H1 (cell line): ENCODE measurements around the gene PDHX. TPM values are rescaled to one million over a fixed set of nuclear protein-coding genes. Genes with fewer than 3 reads are reported as not detected.
A peak's percentile ranks its signal among the peaks of the same experiment; 100 is the strongest.

ENCODE experiments used
- CTCF ChIA-PET: fragments of 300-600 bp; sonication (Branson Sonifier 250); formaldehyde crosslinking; loops from one replicate; lab custom pipeline; 2021; ENCODE audit not compliant: partially characterized antibody; lab: Charles Lee
- POLR2A ChIA-PET: fragments of 300-600 bp; sonication (Branson Sonifier 250); formaldehyde crosslinking; loops from one replicate; lab custom pipeline; 2021; ENCODE audit warnings: inconsistent platforms; ENCODE audit not compliant: partially characterized antibody; lab: Charles Lee
- DNase-seq, 2 experiments: peaks; one replicate each; pipeline versions ENCODE4 v3.0.0 to v3.0.0-alpha.2; 2010 to 2022; ENCODE audit warnings: low spot score in 2 of 2, low read depth in 1 of 2, mixed read lengths in 1 of 2
- FAIRE-seq: peaks from 2 replicates; lab custom pipeline; 2011; peaks lifted over from hg19 to GRCh38; lab: Jason Lieb, UNC
- H2AFZ ChIP-seq: 2 replicates; pipeline ENCODE4 v1.8.1; 2012; ENCODE audit warnings: low read length, inconsistent platforms
- H2AK5ac ChIP-seq: 2 replicates; pipeline ENCODE4 v1.6.1; 2013; ENCODE audit warnings: low read depth, low read length
- H2BK120ac ChIP-seq: replicated peaks from 2 replicates; pipeline ENCODE3; 2013; ENCODE audit warnings: low read depth, low read length, inconsistent platforms
- H2BK12ac ChIP-seq: 2 replicates; pipeline ENCODE4 v1.6.1; 2013; ENCODE audit warnings: low read depth, low read length
- H2BK15ac ChIP-seq: 2 replicates; pipeline ENCODE4 v1.6.1; 2013; ENCODE audit warnings: low read length
- H2BK20ac ChIP-seq: 2 replicates; pipeline ENCODE4 v1.6.1; 2013; ENCODE audit warnings: low read length
- H2BK5ac ChIP-seq: 2 replicates; pipeline ENCODE4 v1.6.1; 2013; ENCODE audit warnings: low read depth, low read length
- H3K14ac ChIP-seq: 2 replicates; pipeline ENCODE4 v1.6.1; 2013; ENCODE audit warnings: inconsistent platforms; ENCODE audit not compliant: insufficient read length
- H3K18ac ChIP-seq: 2 replicates; pipeline ENCODE4 v1.6.1; 2013; ENCODE audit warnings: low read length; ENCODE audit errors: extremely low read depth
- H3K23ac ChIP-seq: 2 replicates; pipeline ENCODE4 v1.6.1; 2013; ENCODE audit warnings: inconsistent platforms; ENCODE audit not compliant: insufficient read length
- H3K23me2 ChIP-seq: 2 replicates; pipeline ENCODE4 v1.6.1; 2013; ENCODE audit warnings: low read depth, low read length
- H3K27ac ChIP-seq: 2 replicates; pipeline ENCODE4 v1.6.1; 2011; ENCODE audit warnings: low read depth, low read length, inconsistent platforms
- H3K27me3 ChIP-seq, 4 experiments: replicated peaks in 1 of 4; 1 replicate in 1 of 4; 2 replicates in 3 of 4; pipeline versions ENCODE4 v1.6.1 to v1.8.1; 2011 to 2013; ENCODE audit warnings: low read length in 3 of 4, mild to moderate bottlenecking in 3 of 4, inconsistent platforms in 2 of 4, mixed read lengths in 2 of 4, moderate library complexity in 1 of 4; ENCODE audit not compliant: control insufficient read depth in 3 of 4, insufficient read depth in 3 of 4; ENCODE audit errors: extremely low read depth in 1 of 4
- H3K36me3 ChIP-seq, 4 experiments: 2 replicates each; pipeline versions ENCODE4 v1.6.1 to v1.8.1; 2011 to 2013; ENCODE audit warnings: mild to moderate bottlenecking in 4 of 4, low read length in 3 of 4, moderate library complexity in 2 of 4, control low read depth in 1 of 4, inconsistent platforms in 1 of 4; ENCODE audit not compliant: insufficient read depth in 4 of 4, control insufficient read depth in 2 of 4
- H3K4ac ChIP-seq: replicated peaks from 2 replicates; pipeline ENCODE3; 2013; ENCODE audit warnings: low read length, low read depth, mixed read lengths, inconsistent platforms; ENCODE audit not compliant: insufficient read length
- H3K4me1 ChIP-seq, 4 experiments: replicated peaks in 1 of 4; 1 replicate in 1 of 4; 2 replicates in 3 of 4; pipeline versions ENCODE4 v1.6.1 to v1.8.1; 2011 to 2013; ENCODE audit warnings: low read length in 3 of 4, inconsistent platforms in 2 of 4, mixed read lengths in 1 of 4; ENCODE audit not compliant: insufficient read depth in 4 of 4, control insufficient read depth in 3 of 4
- H3K4me2 ChIP-seq, 2 experiments: 2 replicates each; pipeline versions ENCODE4 v1.6.1 to v1.8.1; 2011 to 2013; ENCODE audit warnings: low read depth in 2 of 2, low read length in 2 of 2, control low read depth in 1 of 2, inconsistent platforms in 1 of 2, mild to moderate bottlenecking in 1 of 2; ENCODE audit not compliant: insufficient read depth in 1 of 2
- H3K4me3 ChIP-seq, 4 experiments: fragments of 200-600, 300-600 bp in 1 of 4; sonication (generic), shearing (Covaris generic), sonication (Bioruptor Twin) in 1 of 4; 2 replicates each; pipeline versions ENCODE4 v1.5.1 to v1.8.1; 2011 to 2016; ENCODE audit warnings: low read length in 4 of 4, low read depth in 3 of 4, control low read depth in 2 of 4, inconsistent platforms in 2 of 4, mild to moderate bottlenecking in 2 of 4, mixed read lengths in 1 of 4, moderate library complexity in 1 of 4; ENCODE audit not compliant: insufficient read depth in 2 of 4; ENCODE audit errors: extremely low read depth in 1 of 4
- H3K56ac ChIP-seq: replicated peaks from 2 replicates; pipeline ENCODE3; 2013; ENCODE audit warnings: low read depth, mild to moderate bottlenecking, mixed read lengths, low read length, inconsistent platforms; ENCODE audit not compliant: insufficient read length
- H3K79me1 ChIP-seq: 2 replicates; pipeline ENCODE4 v1.6.1; 2013; ENCODE audit warnings: low read depth, low read length, control low read depth
- H3K79me2 ChIP-seq, 2 experiments: 2 replicates each; pipeline versions ENCODE4 v1.6.1 to v1.8.1; 2012 to 2013; ENCODE audit warnings: low read length in 2 of 2, mild to moderate bottlenecking in 2 of 2, inconsistent platforms in 1 of 2; ENCODE audit not compliant: insufficient read depth in 2 of 2, control insufficient read depth in 1 of 2
- H3K9ac ChIP-seq, 4 experiments: replicated peaks in 1 of 4; 1 replicate in 1 of 4; 2 replicates in 3 of 4; pipeline versions ENCODE4 v1.6.1 to v1.8.1; 2011 to 2013; ENCODE audit warnings: low read depth in 3 of 4, low read length in 3 of 4, control low read depth in 2 of 4, mild to moderate bottlenecking in 2 of 4, moderate library complexity in 2 of 4, inconsistent platforms in 1 of 4; ENCODE audit errors: extremely low read depth in 1 of 4
- H3K9me3 ChIP-seq, 2 experiments: 2 replicates each; pipeline versions ENCODE4 v1.6.1 to v1.8.1; 2012 to 2013; ENCODE audit warnings: mild to moderate bottlenecking in 2 of 2, moderate library complexity in 2 of 2, control low read depth in 1 of 2, inconsistent platforms in 1 of 2, low read depth in 1 of 2, low read length in 1 of 2, mixed read lengths in 1 of 2; ENCODE audit not compliant: insufficient read depth in 2 of 2
- H4K20me1 ChIP-seq, 2 experiments: replicated peaks in 1 of 2; 2 replicates each; pipeline versions ENCODE3 to v1.8.1; 2011 to 2013; ENCODE audit warnings: inconsistent platforms in 2 of 2, low read length in 2 of 2, mild to moderate bottlenecking in 1 of 2; ENCODE audit not compliant: insufficient read depth in 2 of 2, control insufficient read depth in 1 of 2
- H4K5ac ChIP-seq: 2 replicates; pipeline ENCODE4 v1.6.1; 2013; ENCODE audit warnings: low read length, low read depth, mixed read lengths, inconsistent platforms; ENCODE audit not compliant: insufficient read length
- H4K8ac ChIP-seq: 2 replicates; pipeline ENCODE4 v1.8.0; 2013; ENCODE audit warnings: mild to moderate bottlenecking, moderate library complexity, low read length, inconsistent platforms; ENCODE audit not compliant: insufficient read depth; ENCODE audit errors: extremely low read depth
- H4K91ac ChIP-seq: replicated peaks from 2 replicates; pipeline ENCODE3; 2013; ENCODE audit warnings: low read length, mixed read lengths, inconsistent platforms; ENCODE audit not compliant: insufficient read length
- JUND ChIP-seq: IDR thresholded peaks from 2 replicates; pipeline ENCODE4 v1.6.1; 2011; ENCODE audit warnings: mild to moderate bottlenecking, improper control_type of control experiment, low read length
- RNF2 ChIP-seq: fragments of 200-900, 300-1000 bp; sonication (generic); IDR thresholded peaks from 2 replicates; pipeline ENCODE4 v1.7.1; 2016; ENCODE audit warnings: borderline replicate concordance, low read depth, mild to moderate bottlenecking, antibody characterized with exemption, low read length; ENCODE audit not compliant: poor library complexity, severe bottlenecking; ENCODE audit errors: missing control alignments
- WGBS, 2 experiments: shearing (Covaris generic) in 1 of 2; methylation state at CpG; one replicate each; pipeline versions ENCODE4 v1.1.6 to v1.1.7; 2013 to 2015; ENCODE audit warnings: low lambda C conversion rate in 2 of 2, mixed read lengths in 2 of 2, inconsistent platforms in 1 of 2, low coverage in 1 of 2, missing lambda C conversion rate in 1 of 2; ENCODE audit not compliant: insufficient replicate concordance in 2 of 2, insufficient coverage in 1 of 2, insufficient read length in 1 of 2; ENCODE audit errors: extremely low coverage in 1 of 2, missing lambda C conversion rate in 1 of 2; 5-methylcytosine and 5-hydroxymethylcytosine counted together
- polyA plus RNA-seq, 7 experiments: library from polyadenylated mRNA; depleted of rRNA in 3 of 7; stranded (reverse) in 5 of 7; unstranded in 2 of 7; fragments of >200 nt in 5 of 7; fragments of 200-250 nt in 2 of 7; gene quantifications; 1 replicate in 5 of 7; 2 replicates in 1 of 7; 4 replicates in 1 of 7; pipeline versions ENCODE4 v1.2.1 to v1.2.3, GENCODE V29; 2011 to 2013; ENCODE audit warnings: missing spikeins in 2 of 7, mixed read lengths in 2 of 7
- total RNA-seq: library from RNA; stranded (reverse); fragmentation: NEBNext Ultra II Directional; extraction: Animal tissue kit (Norgen Biotek cat#: 25700); gene quantifications from 2 replicates; pipeline ENCODE4 v1.2.1, GENCODE V29; 2021

The PDHX gene
- total and polyA plus RNA-seq, 2 of the 8 experiments (the other 6 are each of a cell fraction or from before 2014, with no cell fraction given) = 12.4 to 51.9 TPM

- Histone ChIP-seq H2BK5ac (no peak overlapping the region), H2AFZ (no peak overlapping the region), H4K20me1 (peaks cover 0 to 2% of the 10 kb centered on the region in 2 experiments), H3K79me2 (peaks cover 0 to 14% of the 10 kb centered on the region in 2 experiments; a peak in 2 of 4 replicates), H3K4ac (no peak overlapping the region), H3K4me3 (peak overlapping the region in 1 of 4 experiments; percentile 3; a peak in 1 of 8 replicates), H3K56ac (no peak overlapping the region), H3K36me3 (no peaks in the 10 kb centered on the region; a peak in 1 of 8 replicates), H3K9ac (no peak overlapping the region), H4K5ac (no peak overlapping the region), H2BK120ac (no peak overlapping the region), H2AK5ac (no peak overlapping the region), H2BK12ac (no peak overlapping the region), H4K91ac (no peak overlapping the region), H3K14ac (no peak overlapping the region), H3K27me3 (no peaks in the 10 kb centered on the region), H3K23ac (no peak overlapping the region), H2BK20ac (no peak overlapping the region), H3K23me2 (no peaks in the 10 kb centered on the region), H3K4me2 (peak overlapping the region in 1 of 2 experiments; percentile 17; a peak in 1 of 4 replicates), H2BK15ac (no peak overlapping the region), H3K9me3 (no peaks in the 10 kb centered on the region), H3K79me1 (peaks cover 3% of the 10 kb centered on the region), H3K4me1 (peaks cover 0 to 6% (median 2%) of the 10 kb centered on the region in 4 experiments; a peak in 3 of 7 replicates), H3K27ac (no peak overlapping the region), H4K8ac (no peak overlapping the region), H3K18ac (no peak overlapping the region)
- 0 out of 2 replicates have a peak, but pooled peaks have one; percentile 39 for TF ChIP-seq JUND
- TF ChIP-seq RNF2 = no peak
- CTCF ChIA-PET = interaction anchor here (2.5 kb wide), 1 partner anchor 322 kb away, joined by 10 read pairs; no protein-coding TSS in a partner anchor
- DNase-seq = no peak
- POLR2A ChIA-PET = interaction anchor here (1.3 kb wide), 1 partner anchor 14 kb away, joined by 4 read pairs; no protein-coding TSS in a partner anchor
- no peak for FAIRE-seq
- 72% methylated on average over 3 of the region's 3 CpGs; no CpG with 5 or more reads in 1 of the 2 experiments for WGBS, 2 experiments
Measured at GRCh38 chr11:34907934-34908593, 8.4 kb upstream of the PDHX start.
